ENCODE results near the gene ZNF827.

ZNF827 gene

DNA sequence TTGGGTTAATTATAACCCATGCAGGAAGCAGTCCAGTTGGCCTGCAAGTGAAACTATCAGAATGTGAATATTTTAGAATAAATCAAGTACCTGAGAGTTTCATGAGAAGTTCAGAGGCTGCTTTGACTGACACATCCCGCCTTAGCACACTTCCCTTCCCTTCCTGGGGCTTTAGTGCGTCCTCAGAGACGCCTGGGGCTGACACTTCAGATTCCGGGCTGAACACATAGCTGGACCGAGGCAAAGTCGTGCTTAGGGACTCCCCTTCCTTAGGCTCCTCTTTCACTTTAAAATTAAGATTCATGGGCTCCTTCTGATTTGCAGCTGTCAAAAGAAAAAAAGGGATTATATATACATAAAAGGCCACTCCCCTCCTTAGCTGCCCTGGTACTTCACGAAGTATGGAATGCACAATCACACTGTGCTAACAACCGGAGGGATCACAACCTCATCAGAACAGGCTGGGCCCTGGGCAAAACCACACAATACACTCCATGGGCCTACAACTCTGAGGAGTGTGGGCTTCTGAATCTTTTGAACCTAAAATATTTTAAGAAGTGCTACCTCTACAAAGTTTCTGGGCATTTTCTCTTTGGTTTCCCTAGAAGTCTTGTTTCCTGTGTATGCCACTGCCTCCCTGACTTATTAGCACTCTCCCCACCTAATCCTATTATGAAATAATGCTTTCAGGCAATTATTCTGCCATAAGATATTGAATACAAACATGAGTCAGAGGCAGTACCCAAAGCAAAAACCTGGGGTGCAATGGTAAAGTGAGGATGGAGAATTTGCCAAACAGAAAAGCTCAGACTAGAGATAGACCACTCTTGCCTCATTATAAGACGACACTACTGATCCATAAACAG, 68.2 kb downstream of the ZNF827 start:
- Histone ChIP-seq H3F3A (ENCODE audit: control insufficient read depth, insufficient read depth) (no peaks in the 10 kb centered on the region), H4K20me1 (ENCODE audit: control insufficient read depth, insufficient read depth, low read depth, low read length) (peaks cover 3% of the 10 kb centered on the region; the same call in 1 of the 2 replicates), H3K4me1 (ENCODE audit: control insufficient read depth, low read length) (0 out of 2 replicates have a peak, but pooled peaks cover 2% of the 10 kb centered on the region), H3K9me2 (replicated peaks; ENCODE audit: control insufficient read depth, low read length) (no peaks in the 10 kb centered on the region), H3K9me3 (ENCODE audit: control insufficient read depth, insufficient read depth, low read length) (no peaks in the 10 kb centered on the region), H3K27me3 (ENCODE audit: control insufficient read depth, low read length) (no peaks in the 10 kb centered on the region), H3K4me3 (ENCODE audit: low read length) (no peak overlapping the region), H3K27ac (ENCODE audit: low read depth, low read length) (no peak overlapping the region), H3K4me2 (ENCODE audit: low read length) (no peak overlapping the region), H3K79me2 (ENCODE audit: control insufficient read depth, low read length) (0 out of 2 replicates have a peak, but pooled peaks cover 2% of the 10 kb centered on the region), H3K36me3 (ENCODE audit: control insufficient read depth, low read length) (peaks cover 47% of the 10 kb centered on the region)
- TF ChIP-seq EZH2phosphoT487 (IDR thresholded peaks at IDR 0.05; ENCODE audit: borderline replicate concordance, low read length) = no peak
- TF ChIP-seq, protein P1, sequence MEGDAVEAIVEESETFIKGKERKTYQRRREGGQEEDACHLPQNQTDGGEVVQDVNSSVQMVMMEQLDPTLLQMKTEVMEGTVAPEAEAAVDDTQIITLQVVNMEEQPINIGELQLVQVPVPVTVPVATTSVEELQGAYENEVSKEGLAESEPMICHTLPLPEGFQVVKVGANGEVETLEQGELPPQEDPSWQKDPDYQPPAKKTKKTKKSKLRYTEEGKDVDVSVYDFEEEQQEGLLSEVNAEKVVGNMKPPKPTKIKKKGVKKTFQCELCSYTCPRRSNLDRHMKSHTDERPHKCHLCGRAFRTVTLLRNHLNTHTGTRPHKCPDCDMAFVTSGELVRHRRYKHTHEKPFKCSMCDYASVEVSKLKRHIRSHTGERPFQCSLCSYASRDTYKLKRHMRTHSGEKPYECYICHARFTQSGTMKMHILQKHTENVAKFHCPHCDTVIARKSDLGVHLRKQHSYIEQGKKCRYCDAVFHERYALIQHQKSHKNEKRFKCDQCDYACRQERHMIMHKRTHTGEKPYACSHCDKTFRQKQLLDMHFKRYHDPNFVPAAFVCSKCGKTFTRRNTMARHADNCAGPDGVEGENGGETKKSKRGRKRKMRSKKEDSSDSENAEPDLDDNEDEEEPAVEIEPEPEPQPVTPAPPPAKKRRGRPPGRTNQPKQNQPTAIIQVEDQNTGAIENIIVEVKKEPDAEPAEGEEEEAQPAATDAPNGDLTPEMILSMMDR (IDR thresholded peaks at IDR 0.05; ENCODE audit: low read depth, low read length, poor library complexity, severe bottlenecking) = no peak

DNA sequence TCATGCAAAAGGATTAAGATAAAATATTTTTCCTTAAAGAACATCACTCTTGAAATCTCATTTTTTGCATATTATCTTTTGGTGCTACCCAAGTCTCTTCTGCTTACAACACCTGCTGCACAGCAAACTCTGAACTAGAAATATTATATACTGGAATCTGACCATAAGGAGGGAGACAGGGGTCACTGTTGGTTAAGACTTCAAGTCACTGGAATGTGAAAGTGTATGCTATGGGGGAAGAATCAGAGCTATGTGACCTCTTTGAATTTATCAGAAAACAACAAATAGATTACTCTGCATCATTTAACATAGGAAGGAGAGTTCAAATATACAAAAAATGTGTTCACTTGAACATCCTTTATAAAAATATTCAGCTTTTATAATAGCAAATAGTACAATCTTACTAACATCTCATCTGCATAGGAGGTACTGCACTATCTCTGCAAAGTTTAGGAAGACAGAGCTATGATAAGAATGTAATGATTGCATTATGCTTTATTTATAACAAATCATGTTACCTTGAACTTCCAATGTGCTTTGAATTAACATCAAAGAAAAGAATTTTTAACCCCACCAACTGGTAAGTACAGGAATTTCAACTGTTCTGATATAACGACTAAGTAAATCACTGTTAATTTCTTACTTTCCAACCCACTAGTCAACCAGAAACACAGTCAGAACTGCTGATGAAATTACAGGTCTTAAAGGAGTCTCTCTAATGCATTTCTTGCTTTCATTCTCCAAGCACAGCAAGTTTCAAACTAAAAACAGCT, 69.8 kb downstream of the ZNF827 start:
- peaks cover 5% of the 10 kb centered on the region; the same call in 1 of the 2 replicates for H3K79me2 ChIP-seq (ENCODE audit: control insufficient read depth, low read length)
- no peaks in the 10 kb centered on the region for H3K27me3 ChIP-seq (ENCODE audit: control insufficient read depth, low read length)
- no peaks in the 10 kb centered on the region for H3K9me3 ChIP-seq (ENCODE audit: control insufficient read depth, insufficient read depth, low read length)
- no peak overlapping the region for H3K27ac ChIP-seq (ENCODE audit: low read depth, low read length)
- H3F3A ChIP-seq (ENCODE audit: control insufficient read depth, insufficient read depth) = no peaks in the 10 kb centered on the region
- H3K4me2 ChIP-seq (ENCODE audit: low read length) = no peak overlapping the region
- peaks cover 3% of the 10 kb centered on the region; the same call in 1 of the 2 replicates for H4K20me1 ChIP-seq (ENCODE audit: control insufficient read depth, insufficient read depth, low read depth, low read length)
- peaks cover 47% of the 10 kb centered on the region for H3K36me3 ChIP-seq (ENCODE audit: control insufficient read depth, low read length)
- H3K4me1 ChIP-seq (ENCODE audit: control insufficient read depth, low read length) = 0 out of 2 replicates have a peak, but pooled peaks cover 2% of the 10 kb centered on the region
- no peak overlapping the region for H3K4me3 ChIP-seq (ENCODE audit: low read length)
- H3K9me2 ChIP-seq (replicated peaks; ENCODE audit: control insufficient read depth, low read length) = no peaks in the 10 kb centered on the region
- TF ChIP-seq EZH2phosphoT487 (IDR thresholded peaks at IDR 0.05; ENCODE audit: borderline replicate concordance, low read length) = no peak
- TF ChIP-seq, protein P1 (IDR thresholded peaks at IDR 0.05; ENCODE audit: low read depth, low read length, poor library complexity, severe bottlenecking) = peak; percentile 18

DNA sequence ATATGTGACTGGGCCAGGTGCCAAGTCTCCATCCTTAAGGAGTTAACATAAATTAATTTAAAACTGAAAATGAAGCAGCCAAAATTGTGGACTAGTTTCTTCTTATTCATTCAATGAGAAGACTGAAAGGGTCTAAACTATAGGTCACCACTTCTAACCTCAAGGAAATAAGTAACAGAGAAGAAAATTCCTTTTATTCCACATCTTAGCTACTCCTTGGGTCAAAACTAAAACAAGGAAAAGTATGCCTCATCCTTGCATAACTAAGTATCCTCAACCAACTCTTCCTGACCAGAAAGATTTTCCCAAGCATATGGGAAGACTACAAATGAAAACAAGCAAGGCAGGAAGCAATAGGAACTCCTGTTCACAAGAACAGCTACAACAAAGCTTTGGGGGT, 71.2 kb downstream of the ZNF827 start:
- Histone ChIP-seq H3F3A (ENCODE audit: control insufficient read depth, insufficient read depth) (no peaks in the 10 kb centered on the region), H3K4me3 (ENCODE audit: low read length) (no peak overlapping the region), H3K27me3 (ENCODE audit: control insufficient read depth, low read length) (no peaks in the 10 kb centered on the region), H3K36me3 (ENCODE audit: control insufficient read depth, low read length) (peaks cover 48% of the 10 kb centered on the region), H3K9me2 (replicated peaks; ENCODE audit: control insufficient read depth, low read length) (no peaks in the 10 kb centered on the region), H3K4me1 (ENCODE audit: control insufficient read depth, low read length) (0 out of 2 replicates have a peak, but pooled peaks cover 2% of the 10 kb centered on the region), H3K79me2 (ENCODE audit: control insufficient read depth, low read length) (peaks cover 5% of the 10 kb centered on the region; the same call in 1 of the 2 replicates), H4K20me1 (ENCODE audit: control insufficient read depth, insufficient read depth, low read depth, low read length) (peaks cover 3% of the 10 kb centered on the region; the same call in 1 of the 2 replicates), H3K9me3 (ENCODE audit: control insufficient read depth, insufficient read depth, low read length) (no peaks in the 10 kb centered on the region), H3K27ac (ENCODE audit: low read depth, low read length) (no peak overlapping the region), H3K4me2 (ENCODE audit: low read length) (no peak overlapping the region)
- TF ChIP-seq, protein P1 (IDR thresholded peaks at IDR 0.05; ENCODE audit: low read depth, low read length, poor library complexity, severe bottlenecking) = no peak
- TF ChIP-seq EZH2phosphoT487 (IDR thresholded peaks at IDR 0.05; ENCODE audit: borderline replicate concordance, low read length) = no peak
